Fibroblast of lung (primary cell): Measurements from ENCODE around the gene HHAT.
A peak's percentile ranks its signal among the peaks of the same experiment; 100 is the strongest.

ENCODE experiments used
- CTCF ChIP-seq, 2 donors: IDR thresholded peaks in 1 of 2; conservative IDR thresholded peaks in 1 of 2; 1 replicate in 1 of 2; 2 replicates in 1 of 2; pipeline ENCODE4 v1.5.1; 2011 to 2012; ENCODE audit warnings: low read length in 2 of 2, control low read depth in 1 of 2, inconsistent platforms in 1 of 2, low read depth in 1 of 2, mild to moderate bottlenecking in 1 of 2
- EZH2 ChIP-seq: IDR thresholded peaks from 2 replicates; pipeline ENCODE4 v1.5.1; 2012; ENCODE audit warnings: low read length, control low read depth, mild to moderate bottlenecking; ENCODE audit errors: missing control alignments

- TF ChIP-seq CTCF (conservative IDR thresholded peaks at IDR 0.05 in 1 of 2, IDR thresholded peaks at IDR 0.05 in 1 of 2; ENCODE audit: low read depth in 1 of 2, low read length in 2 of 2) = no peak
- TF ChIP-seq EZH2 = peak; percentile 38
Measured at GRCh38 chr1:210291081-210291764, 37.5 kb upstream of the HHAT start.
